Adrenal gland (tissue), 5 donors: Measurements from ENCODE around the gene PRKD1.

ENCODE experiments used
- POLR2A ChIP-seq, 2 donors: fragments of 450-650 bp; IDR thresholded peaks; one replicate each; pipeline ENCODE4 v1.6.1; 2017; ENCODE audit warnings: antibody characterized with exemption in 2 of 2, mild to moderate bottlenecking in 2 of 2, moderate library complexity in 1 of 2
- TF ChIP-seq, protein P1 (sequence below), 6 experiments: fragments of 450-650 bp in 4 of 6; fragments of 200-600 bp in 2 of 6; sonication (generic) in 1 of 6; IDR thresholded peaks; 1 replicate in 5 of 6; 2 replicates in 1 of 6; pipeline versions ENCODE4 v1.5.1 to v1.8.0; 2016 to 2021; ENCODE audit warnings: antibody characterized with exemption in 6 of 6, mild to moderate bottlenecking in 2 of 6, moderate library complexity in 1 of 6
- donor health status: DM: no; HTN: no; CAD: no.

GRCh38 chr14:29607169-29607568, 320.5 kb downstream of the PRKD1 start:
- TF ChIP-seq, protein P1, sequence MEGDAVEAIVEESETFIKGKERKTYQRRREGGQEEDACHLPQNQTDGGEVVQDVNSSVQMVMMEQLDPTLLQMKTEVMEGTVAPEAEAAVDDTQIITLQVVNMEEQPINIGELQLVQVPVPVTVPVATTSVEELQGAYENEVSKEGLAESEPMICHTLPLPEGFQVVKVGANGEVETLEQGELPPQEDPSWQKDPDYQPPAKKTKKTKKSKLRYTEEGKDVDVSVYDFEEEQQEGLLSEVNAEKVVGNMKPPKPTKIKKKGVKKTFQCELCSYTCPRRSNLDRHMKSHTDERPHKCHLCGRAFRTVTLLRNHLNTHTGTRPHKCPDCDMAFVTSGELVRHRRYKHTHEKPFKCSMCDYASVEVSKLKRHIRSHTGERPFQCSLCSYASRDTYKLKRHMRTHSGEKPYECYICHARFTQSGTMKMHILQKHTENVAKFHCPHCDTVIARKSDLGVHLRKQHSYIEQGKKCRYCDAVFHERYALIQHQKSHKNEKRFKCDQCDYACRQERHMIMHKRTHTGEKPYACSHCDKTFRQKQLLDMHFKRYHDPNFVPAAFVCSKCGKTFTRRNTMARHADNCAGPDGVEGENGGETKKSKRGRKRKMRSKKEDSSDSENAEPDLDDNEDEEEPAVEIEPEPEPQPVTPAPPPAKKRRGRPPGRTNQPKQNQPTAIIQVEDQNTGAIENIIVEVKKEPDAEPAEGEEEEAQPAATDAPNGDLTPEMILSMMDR (IDR thresholded peaks at IDR 0.05), result no peak
- no peak for TF ChIP-seq POLR2A (IDR thresholded peaks at IDR 0.05)
